Mesenteric fat pad (tissue), 1 donor: ENCODE measurements around the gene VMP1. TPM values are rescaled to one million over a fixed set of nuclear protein-coding genes. Genes with fewer than 3 reads are reported as not detected.
"Not testable (repeated sequence)": the region's sequence is repeated elsewhere in the genome, so short reads cannot be mapped to it uniquely, and the experiment has no call there.

Source experiments
- DNase-seq: peaks from one replicate; pipeline ENCODE4 v3.0.0-alpha.2; 2020; ENCODE audit warnings: low spot score
- total RNA-seq: library from RNA; stranded (reverse); fragmentation: NEBNext Ultra II Directional; extraction: Animal tissue kit (Norgen Biotek cat#: 25700); gene quantifications from one replicate; pipeline ENCODE4 v1.2.1, GENCODE V29; 2021
- donor health status: DM: yes; HTN: yes; CAD: no.

The VMP1 gene
- total RNA-seq, 1 donor from 2014 or later = 417 TPM

GRCh38 chr17:59838052-59838916, 130.8 kb downstream of the VMP1 start:
- no peak for DNase-seq

- DNase-seq = no peak
Observed at GRCh38 chr17:59839651-59840328, 132.3 kb downstream of the VMP1 start.

DNA sequence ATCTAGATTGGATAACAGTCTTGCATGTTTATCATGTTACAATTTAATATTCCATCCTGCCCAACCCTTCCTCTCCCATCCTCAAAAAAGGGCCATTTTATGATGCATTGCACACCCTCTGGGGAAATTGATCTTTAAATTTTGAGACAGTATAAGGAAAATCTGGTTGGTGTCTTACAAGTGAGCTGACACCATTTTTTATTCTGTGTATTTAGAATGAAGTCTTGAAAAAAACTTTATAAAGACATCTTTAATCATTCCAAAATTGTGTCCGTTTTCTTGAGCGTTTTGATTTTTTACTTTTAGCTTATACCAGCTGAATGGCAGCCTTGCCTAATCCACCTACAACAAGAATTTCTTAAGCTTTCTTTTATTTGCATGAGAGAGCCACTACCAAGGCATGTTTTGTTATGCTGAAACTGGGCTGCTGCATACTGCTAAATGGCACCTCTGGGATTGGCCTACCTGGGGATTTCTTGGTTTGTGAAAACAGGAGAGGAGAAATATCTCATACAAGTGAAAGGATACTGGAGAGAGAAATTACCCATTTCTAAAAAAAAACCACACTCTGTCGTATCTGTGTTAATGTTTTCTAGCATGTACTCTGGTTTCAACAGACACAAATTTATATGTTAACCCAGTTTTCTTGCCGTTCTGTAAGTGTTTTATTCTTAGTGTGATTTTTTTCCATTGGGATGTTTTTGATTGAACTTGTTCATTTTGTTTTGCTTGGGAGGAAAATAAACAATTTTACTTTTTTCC, 133.1 kb downstream of the VMP1 start:
- DNase-seq = no peak

DNA sequence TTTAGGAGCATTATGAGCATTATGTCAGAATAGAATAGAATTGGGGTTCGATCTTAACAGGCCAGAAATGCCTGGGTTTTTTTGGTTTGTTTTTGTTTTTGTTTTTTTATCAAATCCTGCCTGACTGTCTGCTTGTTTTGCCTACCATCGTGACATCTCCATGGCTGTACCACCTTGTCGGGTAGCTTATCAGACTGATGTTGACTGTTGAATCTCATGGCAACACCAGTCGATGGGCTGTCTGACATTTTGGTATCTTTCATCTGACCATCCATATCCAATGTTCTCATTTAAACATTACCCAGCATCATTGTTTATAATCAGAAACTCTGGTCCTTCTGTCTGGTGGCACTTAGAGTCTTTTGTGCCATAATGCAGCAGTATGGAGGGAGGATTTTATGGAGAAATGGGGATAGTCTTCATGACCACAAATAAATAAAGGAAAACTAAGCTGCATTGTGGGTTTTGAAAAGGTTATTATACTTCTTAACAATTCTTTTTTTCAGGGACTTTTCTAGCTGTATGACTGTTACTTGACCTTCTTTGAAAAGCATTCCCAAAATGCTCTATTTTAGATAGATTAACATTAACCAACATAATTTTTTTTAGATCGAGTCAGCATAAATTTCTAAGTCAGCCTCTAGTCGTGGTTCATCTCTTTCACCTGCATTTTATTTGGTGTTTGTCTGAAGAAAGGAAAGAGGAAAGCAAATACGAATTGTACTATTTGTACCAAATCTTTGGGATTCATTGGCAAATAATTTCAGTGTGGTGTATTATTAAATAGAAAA, 133.8 kb downstream of the VMP1 start:
- DNase-seq = not testable (repeated sequence)

DNA sequence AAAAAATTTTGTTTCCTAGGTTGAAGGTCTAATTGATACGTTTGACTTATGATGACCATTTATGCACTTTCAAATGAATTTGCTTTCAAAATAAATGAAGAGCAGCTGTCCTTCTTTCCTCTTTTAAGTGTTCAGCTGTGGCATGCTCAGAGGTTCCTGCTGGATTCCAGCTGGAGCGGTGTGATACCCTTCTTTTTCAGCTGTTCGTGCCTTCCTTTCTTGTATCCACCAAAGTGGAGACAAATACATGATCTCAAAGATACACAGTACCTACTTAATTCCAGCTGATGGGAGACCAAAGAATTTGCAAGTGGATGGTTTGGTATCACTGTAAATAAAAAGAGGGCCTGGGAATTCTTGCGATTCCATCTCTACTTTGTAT, 134.4 kb downstream of the VMP1 start:
- DNase-seq = not testable (repeated sequence)

DNA sequence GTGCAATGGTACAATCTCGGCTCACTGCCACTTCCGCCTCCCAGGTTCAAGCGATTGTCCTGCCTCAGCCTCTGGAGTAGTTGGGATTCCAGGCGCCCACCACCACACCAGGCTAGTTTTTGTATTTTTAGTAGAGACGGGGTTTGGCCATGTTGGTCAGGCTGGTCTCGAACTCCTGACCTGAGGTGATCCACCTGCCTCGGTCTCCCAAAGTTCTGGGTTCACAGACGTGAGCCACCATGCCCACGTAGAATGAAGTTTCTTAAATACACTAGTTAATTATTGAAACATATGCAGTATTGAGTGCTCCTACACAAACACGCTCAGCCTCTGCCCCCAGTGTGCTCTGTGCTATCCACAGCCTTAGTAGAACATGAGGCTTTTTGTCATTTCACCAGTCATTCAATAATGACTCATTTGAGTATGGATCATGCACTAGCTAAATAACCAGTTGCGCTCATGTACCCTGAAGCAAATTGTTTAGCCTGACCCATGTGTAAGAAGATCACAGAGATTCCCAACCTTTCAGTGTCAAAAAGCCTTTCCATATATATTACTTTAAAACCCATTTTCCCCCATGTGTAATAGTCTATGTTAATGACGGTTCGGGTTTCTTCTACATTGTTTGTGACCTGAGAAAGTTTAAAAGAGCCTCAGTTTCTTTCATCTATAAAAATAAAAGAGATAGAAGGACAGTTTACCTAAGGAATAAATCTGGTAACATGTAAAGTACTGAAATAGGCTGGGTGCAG, 135.6 kb downstream of the VMP1 start:
- no peak for DNase-seq

- no peak for DNase-seq
Observed at GRCh38 chr17:59844884-59845594, 137.6 kb downstream of the VMP1 start.

GRCh38 chr17:59845595-59846393, 138.3 kb downstream of the VMP1 start:
- DNase-seq = no peak

DNA sequence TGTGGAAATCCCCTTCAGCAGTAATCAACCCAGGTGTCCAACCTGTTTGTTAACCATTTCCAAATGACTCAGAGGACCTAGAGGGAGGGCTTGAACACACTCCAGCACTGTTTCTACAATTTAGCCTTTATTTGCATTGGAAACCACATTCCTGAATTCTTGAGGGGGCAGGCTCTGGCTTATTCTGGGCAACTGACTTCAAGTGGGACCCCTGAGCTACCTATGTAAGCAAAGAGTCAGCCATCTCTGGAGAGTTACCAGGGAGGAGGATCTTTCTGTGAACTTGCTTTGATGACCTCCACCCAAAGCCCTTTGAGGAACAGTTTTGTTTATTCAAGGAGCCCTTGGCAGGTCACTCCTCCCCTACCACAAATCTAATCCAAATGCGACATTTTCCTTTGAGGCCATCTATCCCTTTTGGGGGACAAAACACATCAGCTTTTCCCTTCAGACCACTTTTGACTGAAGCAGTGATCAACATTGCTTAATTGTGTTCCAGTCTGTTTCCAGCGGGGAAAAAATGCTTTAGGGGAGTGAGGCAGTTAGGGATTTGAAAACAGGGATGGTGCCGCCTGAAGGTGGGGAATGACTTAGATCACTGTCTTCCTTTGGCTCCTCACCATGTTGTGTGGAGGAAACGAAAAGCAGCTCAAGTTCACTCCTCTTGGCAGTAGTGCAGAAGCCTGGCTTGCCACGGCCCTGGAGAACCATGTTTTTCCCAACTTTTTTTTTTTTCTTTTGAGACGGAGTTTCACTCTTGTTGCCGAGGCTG, 139.1 kb downstream of the VMP1 start:
- DNase-seq = no peak

DNA sequence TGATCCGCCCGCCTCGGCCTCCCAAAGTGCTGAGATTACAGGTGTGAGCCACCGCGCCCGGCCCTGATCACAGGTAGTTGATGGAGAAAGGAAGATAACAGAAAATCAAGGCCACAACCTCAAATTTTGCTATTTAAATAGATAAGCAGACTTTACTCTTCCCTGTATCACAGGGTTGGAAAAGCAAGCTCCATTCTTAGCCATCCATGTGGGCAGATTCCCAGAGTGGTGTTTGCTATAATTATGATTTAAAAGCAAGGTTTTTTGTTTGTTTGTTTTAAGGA, 140.9 kb downstream of the VMP1 start:
- DNase-seq = no peak

DNA sequence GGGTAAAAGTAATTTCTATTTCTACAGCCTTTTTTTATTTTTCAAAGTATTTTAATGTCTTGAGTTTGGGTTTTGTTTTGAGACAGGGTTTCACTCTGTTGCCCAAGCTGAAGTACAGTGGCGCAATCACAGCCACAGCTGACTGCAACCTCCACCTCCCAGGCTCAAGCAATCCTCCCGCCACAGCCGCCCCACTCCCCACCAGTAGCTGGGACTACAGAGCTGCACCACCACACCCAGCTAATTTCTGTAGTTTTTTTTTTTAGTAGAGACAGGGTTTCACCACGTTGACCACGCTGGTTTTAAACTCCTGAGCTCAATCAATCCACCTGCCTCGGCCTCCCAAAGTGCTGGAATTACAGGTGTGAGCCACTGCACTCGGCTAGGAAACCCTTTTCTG, 141.3 kb downstream of the VMP1 start:
- no peak for DNase-seq

- DNase-seq = not testable (repeated sequence)
Observed at GRCh38 chr17:59850311-59850710, 142.9 kb downstream of the VMP1 start.

- no peak for DNase-seq
Observed at GRCh38 chr17:59851439-59852375, 144.3 kb downstream of the VMP1 start.

DNA sequence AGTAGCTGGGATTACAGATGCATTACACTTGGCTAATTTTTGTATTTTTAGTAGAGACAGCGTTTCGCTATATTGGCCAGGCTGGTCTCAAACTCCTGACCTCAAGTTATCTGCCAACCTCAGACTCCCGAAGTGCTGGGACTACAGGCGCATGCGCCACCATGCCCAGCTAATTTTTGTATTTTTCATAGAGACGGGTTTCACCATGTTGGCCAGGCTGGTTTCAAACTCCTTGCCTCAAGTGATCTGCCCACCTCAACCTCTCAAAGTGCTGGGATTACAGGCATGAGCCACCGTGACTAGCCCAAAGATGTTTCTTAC, 145.4 kb downstream of the VMP1 start:
- not testable (repeated sequence) for DNase-seq

DNA sequence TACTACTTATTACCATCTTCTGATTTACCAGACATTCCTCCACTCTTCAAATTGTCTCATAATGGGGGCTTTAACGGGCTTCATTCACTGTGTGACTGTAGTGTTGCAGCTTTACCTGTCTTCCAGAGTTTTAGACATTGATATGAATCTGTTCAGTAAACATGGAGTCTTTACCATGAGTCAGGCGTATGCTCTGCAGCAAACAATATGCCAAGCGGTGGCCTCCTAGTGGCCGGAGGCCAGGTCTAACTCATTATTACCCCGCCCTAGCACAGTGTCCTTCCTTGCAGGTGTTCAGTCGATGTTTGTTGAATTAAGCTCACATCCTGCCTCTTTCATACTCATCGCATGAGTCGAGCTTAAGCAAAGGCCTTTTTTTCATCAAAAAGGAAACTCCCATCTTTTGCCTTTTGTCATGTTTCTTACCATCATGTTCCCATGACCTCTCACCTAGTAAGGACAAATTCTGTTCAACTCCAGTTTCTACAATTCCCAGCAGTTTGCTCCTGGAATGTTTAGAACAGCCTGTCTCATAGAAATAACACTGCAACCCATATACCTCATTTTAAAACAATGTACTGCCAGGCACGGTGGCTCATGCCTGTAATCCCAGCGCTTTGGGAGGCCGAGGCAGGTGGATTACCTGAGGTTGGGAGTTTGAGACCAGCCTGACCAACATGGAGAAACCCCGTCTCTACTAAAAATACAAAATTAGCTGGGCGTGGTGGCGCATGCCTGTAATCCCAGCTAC, 145.9 kb downstream of the VMP1 start:
- no peak for DNase-seq

GRCh38 chr17:59853919-59854729, 146.7 kb downstream of the VMP1 start:
- not testable (repeated sequence) for DNase-seq
